Mucosa of rectum (tissue), 2 donors: ENCODE results near the gene UBTFL1.
"Not testable (repeated sequence)": the region's sequence is repeated elsewhere in the genome, so short reads cannot be mapped to it uniquely, and the experiment has no call there.

Experiments
- H3K27ac ChIP-seq, 2 donors: one replicate each; pipeline ENCODE4 v1.7.0; 2013; ENCODE audit warnings: inconsistent platforms in 2 of 2, low read depth in 2 of 2, low read length in 2 of 2
- H3K27me3 ChIP-seq, 2 donors: one replicate each; pipeline ENCODE4 v1.7.0; 2013; ENCODE audit warnings: low read length in 2 of 2; ENCODE audit not compliant: control insufficient read depth in 2 of 2, insufficient read depth in 2 of 2
- H3K36me3 ChIP-seq, 2 donors: one replicate each; pipeline ENCODE4 v1.7.0; 2013; ENCODE audit warnings: low read length in 2 of 2; ENCODE audit not compliant: control insufficient read depth in 2 of 2, insufficient read depth in 2 of 2
- H3K4me1 ChIP-seq, 2 donors: one replicate each; pipeline ENCODE4 v1.7.0; 2013; ENCODE audit warnings: low read length in 2 of 2, mild to moderate bottlenecking in 1 of 2; ENCODE audit not compliant: control insufficient read depth in 2 of 2, insufficient read depth in 2 of 2
- H3K4me3 ChIP-seq, 2 donors: one replicate each; pipeline ENCODE4 v1.7.0; 2013; ENCODE audit warnings: low read length in 2 of 2
- H3K9ac ChIP-seq, 2 donors: one replicate each; pipeline ENCODE4 v1.7.0; 2013; ENCODE audit warnings: low read length in 2 of 2, low read depth in 1 of 2, mild to moderate bottlenecking in 1 of 2
- H3K9me3 ChIP-seq, 2 donors: one replicate each; pipeline ENCODE4 v1.7.0; 2013; ENCODE audit warnings: low read length in 2 of 2; ENCODE audit not compliant: control insufficient read depth in 2 of 2
- donor health status: healthy.
- donor health status: Normal muscosa, but diverticular disease.

UBTFL1 gene

GRCh38 chr11:90085650-90086049 is at the start of gene UBTFL1:
TSS of gene UBTFL1 (plus strand) at chr11:90085950. CDS start at chr11:90085950, 0 bp downstream.
- not testable (repeated sequence) for H3K9ac ChIP-seq, H3K9me3 ChIP-seq, H3K27ac ChIP-seq, H3K4me1 ChIP-seq, H3K27me3 ChIP-seq, H3K4me3 ChIP-seq, H3K36me3 ChIP-seq

GRCh38 chr11:90051591-90052209 is 34.0 kb upstream of the UBTFL1 start:
- H3K9me3 ChIP-seq, H3K4me1 ChIP-seq, H3K27me3 ChIP-seq, H3K4me3 ChIP-seq, H3K36me3 ChIP-seq, H3K27ac ChIP-seq, H3K9ac ChIP-seq: not testable (repeated sequence)

- not testable (repeated sequence) for H3K9ac ChIP-seq, H3K4me1 ChIP-seq, H3K9me3 ChIP-seq, H3K27ac ChIP-seq, H3K36me3 ChIP-seq, H3K27me3 ChIP-seq, H3K4me3 ChIP-seq
Measured at GRCh38 chr11:90052311-90052710, 33.4 kb upstream of the UBTFL1 start.

- not testable (repeated sequence) for H3K4me3 ChIP-seq, H3K27me3 ChIP-seq, H3K27ac ChIP-seq, H3K4me1 ChIP-seq, H3K9ac ChIP-seq, H3K9me3 ChIP-seq, H3K36me3 ChIP-seq
Measured at GRCh38 chr11:90053545-90053944, 32.2 kb upstream of the UBTFL1 start.

GRCh38 chr11:90088731-90089130 is 3.0 kb downstream of the UBTFL1 start:
- not testable (repeated sequence) for H3K27ac ChIP-seq, H3K4me1 ChIP-seq, H3K9me3 ChIP-seq, H3K9ac ChIP-seq, H3K36me3 ChIP-seq, H3K4me3 ChIP-seq, H3K27me3 ChIP-seq

GRCh38 chr11:90095230-90095924 is 9.6 kb downstream of the UBTFL1 start:
- H3K27me3 ChIP-seq, H3K9ac ChIP-seq, H3K36me3 ChIP-seq, H3K9me3 ChIP-seq, H3K27ac ChIP-seq, H3K4me3 ChIP-seq, H3K4me1 ChIP-seq: not testable (repeated sequence)

- H3K27ac ChIP-seq, H3K4me3 ChIP-seq, H3K9ac ChIP-seq, H3K9me3 ChIP-seq, H3K27me3 ChIP-seq, H3K36me3 ChIP-seq, H3K4me1 ChIP-seq: not testable (repeated sequence)
Measured at GRCh38 chr11:90098261-90098660, 12.5 kb downstream of the UBTFL1 start.

GRCh38 chr11:90100431-90100830 is 14.7 kb downstream of the UBTFL1 start:
- no peaks in the 10 kb centered on the region for H3K9me3 ChIP-seq
- no peak overlapping the region for H3K9ac ChIP-seq
- no peak overlapping the region for H3K27ac ChIP-seq
- no peaks in the 10 kb centered on the region for H3K4me1 ChIP-seq
- H3K36me3 ChIP-seq = no peaks in the 10 kb centered on the region
- H3K4me3 ChIP-seq = no peak overlapping the region
- no peaks in the 10 kb centered on the region for H3K27me3 ChIP-seq

- Histone ChIP-seq H3K9me3 (no peaks in the 10 kb centered on the region), H3K36me3 (no peaks in the 10 kb centered on the region), H3K27me3 (no peaks in the 10 kb centered on the region), H3K4me3 (no peak overlapping the region), H3K27ac (no peak overlapping the region), H3K9ac (no peak overlapping the region), H3K4me1 (no peaks in the 10 kb centered on the region)
Measured at GRCh38 chr11:90113541-90113940, 27.8 kb downstream of the UBTFL1 start.

GRCh38 chr11:90120191-90120590 is 34.4 kb downstream of the UBTFL1 start:
- Histone ChIP-seq H3K4me1 (no peaks in the 10 kb centered on the region), H3K4me3 (no peak overlapping the region), H3K27me3 (no peaks in the 10 kb centered on the region)

More at GRCh38 chr11:90120191-90120590, 34.4 kb downstream of the UBTFL1 start:
- Histone ChIP-seq H3K36me3 (no peaks in the 10 kb centered on the region), H3K27ac (no peak overlapping the region), H3K9me3 (no peaks in the 10 kb centered on the region), H3K9ac (no peak overlapping the region)
